Right hindlimb (tissue), 1 donor: ENCODE measurements around the gene ARFRP1.

Experiments used
- DNase-seq: peaks from one replicate; pipeline ENCODE4 v3.0.0-alpha.2; 2018

Gene ARFRP1

DNA sequence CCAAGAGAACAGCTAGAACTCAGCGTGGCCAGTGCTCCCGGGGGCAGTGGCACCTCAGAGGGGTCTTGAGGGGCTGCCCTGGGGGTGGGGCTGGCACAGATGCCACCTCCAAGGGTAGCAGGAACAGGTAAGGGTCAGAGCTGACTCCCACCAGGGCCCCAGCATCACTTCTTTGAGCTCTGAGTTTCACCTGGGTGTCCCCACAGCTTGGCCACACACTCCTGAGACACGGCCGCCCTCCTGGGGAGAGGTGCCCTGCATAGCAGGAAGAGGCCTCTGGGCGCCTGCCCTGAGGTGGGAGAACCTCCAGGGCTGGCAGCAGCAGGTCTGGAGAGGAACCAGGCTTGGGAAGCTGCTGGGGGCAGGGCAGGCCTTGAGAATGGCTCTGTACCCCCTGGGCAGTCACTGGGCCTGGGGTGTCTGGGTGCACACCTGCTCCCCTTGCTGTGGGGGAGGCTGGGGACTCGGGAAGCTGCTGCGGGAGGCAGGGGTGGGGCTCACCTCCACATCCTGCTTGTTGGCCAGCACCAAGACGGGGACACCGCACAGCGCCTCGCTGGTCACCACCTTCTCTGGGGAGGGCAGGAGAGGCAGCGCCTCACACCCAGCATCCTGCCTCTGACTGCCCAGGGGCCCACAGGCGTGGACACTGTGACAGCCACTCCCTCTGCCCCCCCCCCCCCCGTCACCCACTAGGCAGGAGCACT, 6.3 kb downstream of the ARFRP1 start:
- peak; percentile 29 for DNase-seq

DNA sequence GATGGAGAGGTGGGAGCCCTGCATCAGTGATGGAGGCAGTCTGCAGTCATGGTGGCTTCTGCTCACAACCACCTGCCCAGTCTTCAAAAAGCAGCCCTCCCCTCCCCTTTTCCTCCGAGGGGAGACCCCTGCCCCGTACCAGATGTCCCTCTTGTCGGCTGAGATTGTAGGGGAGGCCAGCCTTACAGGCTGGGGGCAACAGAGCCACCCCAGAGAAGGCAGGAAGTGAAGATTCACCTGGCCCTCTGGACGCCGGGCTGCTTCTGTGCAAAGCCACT, 6.8 kb downstream of the ARFRP1 start:
- DNase-seq: no peak

DNA sequence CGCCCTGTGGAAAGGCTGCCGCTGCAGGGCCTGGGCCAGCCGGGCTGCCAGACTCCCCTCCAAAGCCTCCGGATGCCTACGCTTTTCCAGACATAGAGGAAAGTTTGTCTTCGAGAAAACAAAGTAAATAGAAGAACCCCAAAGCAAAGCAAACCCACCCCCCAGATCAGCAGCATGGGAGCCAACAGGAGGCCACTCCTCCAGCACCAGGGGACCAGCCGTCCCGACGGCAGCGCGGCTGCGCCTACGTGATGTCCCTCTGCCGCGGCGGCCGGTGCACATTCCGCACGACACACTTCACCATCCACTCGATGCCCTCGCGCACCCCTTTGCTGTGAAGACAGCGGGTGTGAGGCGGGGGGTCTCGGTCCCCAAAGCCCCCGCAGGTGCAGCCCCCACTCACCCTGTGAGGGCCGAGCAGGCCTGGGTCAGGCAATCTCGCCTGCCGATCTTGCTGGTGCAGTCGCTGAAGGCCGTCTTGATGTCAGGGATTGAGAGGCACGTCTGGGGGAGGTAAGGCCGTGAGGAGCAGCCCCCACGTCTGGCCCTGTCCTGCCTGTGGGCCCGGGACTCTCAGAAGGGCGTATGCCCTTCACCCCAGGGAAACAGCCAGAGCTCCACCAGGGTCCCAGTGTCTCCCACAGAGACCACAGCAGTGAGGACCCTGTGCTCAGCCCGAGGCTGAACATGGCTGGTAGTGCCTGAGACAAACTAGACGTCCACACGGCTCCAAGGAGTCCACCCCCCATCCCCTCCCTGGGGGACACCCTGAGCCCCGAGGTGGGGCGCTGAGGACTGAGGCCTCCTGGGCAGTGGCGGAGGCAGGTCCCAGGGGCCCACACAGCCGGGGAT, 7.4 kb downstream of the ARFRP1 start:
- peak; percentile 28 for DNase-seq

DNA sequence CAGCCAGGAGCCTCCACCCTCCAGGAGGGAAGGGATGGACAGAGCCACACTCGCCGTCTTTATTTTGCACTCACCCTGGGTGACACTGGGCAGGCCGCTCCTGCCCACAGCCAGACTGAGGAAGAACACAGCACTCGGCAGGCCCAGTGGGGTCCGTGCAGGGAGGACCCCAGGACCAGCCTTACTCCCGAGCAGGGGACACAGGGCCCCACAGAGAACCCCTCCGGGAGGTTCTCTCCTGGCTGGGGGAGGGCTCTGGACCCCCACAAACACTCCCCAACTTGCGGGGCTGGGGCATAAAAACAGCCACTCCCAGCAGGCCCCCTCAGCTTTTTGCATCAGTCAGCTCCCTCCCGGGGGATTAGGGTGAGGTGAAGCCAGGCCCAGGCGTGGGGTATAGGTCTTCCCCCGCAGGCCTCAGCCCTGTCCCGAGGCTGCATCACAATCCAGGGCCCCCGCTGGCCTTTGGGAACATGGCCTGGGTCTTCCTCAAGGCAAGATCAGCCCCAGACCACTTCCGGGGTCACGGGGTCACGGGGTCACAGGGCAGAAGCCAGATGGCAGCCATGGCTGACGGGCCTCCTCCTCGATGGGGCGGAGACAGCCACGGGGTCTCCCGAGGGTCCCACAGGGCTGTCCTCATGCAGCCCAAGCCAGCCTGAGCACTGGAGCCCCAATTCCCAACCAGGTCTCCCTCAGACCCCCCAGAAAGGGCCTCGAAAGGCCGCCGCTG, 8.1 kb downstream of the ARFRP1 start:
- DNase-seq: peak; percentile 35

DNA sequence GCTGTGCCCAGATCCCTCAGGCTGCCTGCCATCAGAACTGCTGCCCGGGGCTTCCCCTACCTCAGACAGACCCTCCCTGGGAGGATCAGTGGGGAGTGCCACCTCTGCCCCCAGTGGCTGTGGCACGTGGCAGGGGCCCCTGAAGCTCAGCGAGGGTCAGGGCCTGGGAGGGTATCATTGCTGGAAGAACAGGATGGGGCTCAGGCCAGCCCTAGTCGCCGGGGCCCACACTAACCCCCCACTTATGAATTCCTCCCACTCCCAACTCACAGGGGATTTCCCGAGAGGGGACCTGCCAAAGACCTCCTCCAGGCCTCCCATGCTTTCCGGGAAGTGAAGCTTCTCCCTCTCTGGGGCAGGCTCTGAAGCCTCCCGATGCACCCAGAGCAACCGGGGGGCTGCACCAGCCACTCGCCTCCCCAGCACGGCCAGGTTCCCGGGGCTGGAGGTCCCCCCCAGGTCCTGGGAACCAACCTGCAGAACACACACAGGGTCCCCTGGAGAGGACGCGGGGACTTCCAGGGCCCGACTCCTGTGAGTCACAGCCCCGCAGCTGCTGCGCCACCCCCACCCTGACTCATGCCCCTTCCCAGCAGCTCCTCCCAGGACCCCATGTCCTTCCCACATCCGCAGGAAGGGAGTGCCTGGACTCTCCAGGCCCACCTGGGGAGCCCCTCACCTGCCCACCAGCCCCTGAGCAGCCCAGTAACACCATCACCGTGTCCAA, 8.9 kb downstream of the ARFRP1 start:
- DNase-seq: peak; percentile 68

DNA sequence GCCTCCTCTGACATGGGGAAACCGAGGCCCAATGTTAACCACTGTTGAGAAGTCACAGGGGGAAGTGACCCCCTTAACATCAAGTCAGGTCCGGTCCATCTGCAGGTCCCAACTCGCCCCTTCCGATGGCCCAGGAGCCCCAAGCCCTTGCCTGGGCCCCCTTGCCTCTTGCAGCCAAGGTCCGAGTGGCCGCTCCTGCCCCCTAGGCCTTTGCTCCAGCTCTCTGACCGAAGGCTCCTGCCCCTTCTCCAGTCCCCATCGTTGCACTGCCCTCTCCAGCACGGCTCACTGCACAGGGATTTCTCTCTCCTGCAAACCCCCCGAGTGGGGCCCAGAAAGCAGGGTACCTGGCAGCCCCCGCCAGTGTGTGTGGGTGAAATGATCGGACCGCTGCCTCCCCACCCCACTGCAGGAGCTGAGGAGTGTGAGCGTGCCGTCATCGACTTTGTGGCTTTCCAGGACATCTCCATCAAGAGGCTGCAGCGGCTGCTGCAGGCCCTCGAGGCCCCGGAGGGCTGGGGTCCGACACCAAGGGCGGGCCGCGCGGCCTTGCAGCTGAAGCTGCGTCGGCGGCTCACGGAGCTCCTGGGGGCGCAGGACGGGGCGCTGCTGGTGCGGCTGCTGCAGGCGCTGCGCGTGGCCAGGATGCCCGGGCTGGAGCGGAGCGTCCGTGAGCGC, 9.8 kb downstream of the ARFRP1 start:
- DNase-seq: peak; percentile 28

DNA sequence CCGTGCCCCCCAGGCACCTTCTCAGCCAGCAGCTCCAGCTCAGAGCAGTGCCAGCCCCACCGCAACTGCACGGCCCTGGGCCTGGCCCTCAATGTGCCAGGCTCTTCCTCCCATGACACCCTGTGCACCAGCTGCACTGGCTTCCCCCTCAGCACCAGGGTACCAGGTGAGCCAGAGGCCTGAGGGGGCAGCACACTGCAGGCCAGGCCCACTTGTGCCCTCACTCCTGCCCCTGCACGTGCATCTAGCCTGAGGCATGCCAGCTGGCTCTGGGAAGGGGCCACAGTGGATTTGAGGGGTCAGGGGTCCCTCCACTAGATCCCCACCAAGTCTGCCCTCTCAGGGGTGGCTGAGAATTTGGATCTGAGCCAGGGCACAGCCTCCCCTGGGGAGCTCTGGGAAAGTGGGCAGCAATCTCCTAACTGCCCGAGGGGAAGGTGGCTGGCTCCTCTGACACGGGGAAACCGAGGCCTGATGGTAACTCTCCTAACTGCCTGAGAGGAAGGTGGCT, 10.4 kb downstream of the ARFRP1 start:
- DNase-seq: peak; percentile 57

DNA sequence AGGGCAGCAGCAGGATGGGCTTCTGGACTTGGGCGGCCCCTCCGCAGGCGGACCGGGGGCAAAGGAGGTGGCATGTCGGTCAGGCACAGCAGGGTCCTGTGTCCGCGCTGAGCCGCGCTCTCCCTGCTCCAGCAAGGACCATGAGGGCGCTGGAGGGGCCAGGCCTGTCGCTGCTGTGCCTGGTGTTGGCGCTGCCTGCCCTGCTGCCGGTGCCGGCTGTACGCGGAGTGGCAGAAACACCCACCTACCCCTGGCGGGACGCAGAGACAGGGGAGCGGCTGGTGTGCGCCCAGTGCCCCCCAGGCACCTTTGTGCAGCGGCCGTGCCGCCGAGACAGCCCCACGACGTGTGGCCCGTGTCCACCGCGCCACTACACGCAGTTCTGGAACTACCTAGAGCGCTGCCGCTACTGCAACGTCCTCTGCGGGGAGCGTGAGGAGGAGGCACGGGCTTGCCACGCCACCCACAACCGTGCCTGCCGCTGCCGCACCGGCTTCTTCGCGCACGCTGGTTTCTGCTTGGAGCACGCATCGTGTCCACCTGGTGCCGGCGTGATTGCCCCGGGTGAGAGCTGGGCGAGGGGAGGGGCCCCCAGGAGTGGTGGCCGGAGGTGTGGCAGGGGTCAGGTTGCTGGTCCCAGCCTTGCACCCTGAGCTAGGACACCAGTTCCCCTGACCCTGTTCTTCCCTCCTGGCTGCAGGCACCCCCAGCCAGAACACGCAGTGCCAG, 11.0 kb downstream of the ARFRP1 start, which contains the start of gene TNFRSF6B:
Gene TNFRSF6B (plus strand): TSS at position 25 of the 729 bp plus-strand sequence. CDS start 116 bp downstream, at position 141.
- no peak for DNase-seq

DNA sequence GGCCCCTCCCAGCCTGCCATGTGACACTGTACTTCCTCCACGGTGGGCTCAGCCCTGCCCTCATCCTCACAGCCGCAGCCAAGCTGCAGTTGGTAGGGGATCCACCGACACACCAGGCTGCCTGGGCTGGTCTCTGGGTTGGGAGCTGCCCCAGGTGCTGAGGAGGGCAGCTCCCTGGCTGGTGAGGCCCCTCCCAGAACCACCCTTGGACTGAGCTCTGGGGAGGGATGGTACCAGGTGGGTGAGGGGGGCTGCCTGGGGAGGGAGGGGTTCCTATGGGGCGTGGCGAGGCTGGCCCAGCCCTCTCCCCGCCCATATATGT, 11.5 kb downstream of the ARFRP1 start:
- DNase-seq: peak; percentile 45

DNA sequence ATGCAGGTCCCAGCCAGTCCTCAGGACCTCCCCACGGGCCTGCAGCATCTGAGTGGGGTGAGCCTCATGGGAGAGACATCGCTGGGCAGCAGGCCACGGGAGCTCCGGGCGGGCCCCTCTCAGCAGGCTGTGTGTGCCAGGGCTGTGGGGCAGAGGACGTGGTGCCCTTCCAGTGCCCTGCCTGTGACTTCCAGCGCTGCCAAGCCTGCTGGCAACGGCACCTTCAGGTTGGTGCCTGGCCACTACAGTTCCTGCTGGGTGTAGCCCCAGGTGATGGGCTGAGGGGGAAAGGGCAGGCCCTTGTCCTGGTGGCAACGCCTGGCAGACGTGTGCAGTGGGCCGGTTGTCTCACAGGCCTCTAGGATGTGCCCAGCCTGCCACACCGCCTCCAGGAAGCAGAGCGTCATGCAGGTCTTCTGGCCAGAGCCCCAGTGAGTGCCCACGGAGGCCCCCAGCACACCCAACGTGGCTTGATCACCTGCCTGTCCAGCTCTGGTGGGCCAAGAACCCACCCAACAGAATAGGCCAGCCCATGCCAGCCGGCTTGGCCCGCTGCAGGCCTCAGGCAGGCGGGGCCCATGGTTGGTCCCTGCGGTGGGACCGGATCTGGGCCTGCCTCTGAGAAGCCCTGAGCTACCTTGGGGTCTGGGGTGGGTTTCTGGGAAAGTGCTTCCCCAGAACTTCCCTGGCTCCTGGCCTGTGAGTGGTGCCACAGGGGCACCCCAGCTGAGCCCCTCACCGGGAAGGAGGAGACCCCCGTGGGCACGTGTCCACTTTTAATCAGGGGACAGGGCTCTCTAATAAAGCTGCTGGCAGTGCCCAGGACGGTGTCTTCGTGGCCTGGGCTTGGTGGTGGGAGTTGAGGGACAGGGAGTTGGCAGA, 12.1 kb downstream of the ARFRP1 start:
- DNase-seq: peak; percentile 24

DNA sequence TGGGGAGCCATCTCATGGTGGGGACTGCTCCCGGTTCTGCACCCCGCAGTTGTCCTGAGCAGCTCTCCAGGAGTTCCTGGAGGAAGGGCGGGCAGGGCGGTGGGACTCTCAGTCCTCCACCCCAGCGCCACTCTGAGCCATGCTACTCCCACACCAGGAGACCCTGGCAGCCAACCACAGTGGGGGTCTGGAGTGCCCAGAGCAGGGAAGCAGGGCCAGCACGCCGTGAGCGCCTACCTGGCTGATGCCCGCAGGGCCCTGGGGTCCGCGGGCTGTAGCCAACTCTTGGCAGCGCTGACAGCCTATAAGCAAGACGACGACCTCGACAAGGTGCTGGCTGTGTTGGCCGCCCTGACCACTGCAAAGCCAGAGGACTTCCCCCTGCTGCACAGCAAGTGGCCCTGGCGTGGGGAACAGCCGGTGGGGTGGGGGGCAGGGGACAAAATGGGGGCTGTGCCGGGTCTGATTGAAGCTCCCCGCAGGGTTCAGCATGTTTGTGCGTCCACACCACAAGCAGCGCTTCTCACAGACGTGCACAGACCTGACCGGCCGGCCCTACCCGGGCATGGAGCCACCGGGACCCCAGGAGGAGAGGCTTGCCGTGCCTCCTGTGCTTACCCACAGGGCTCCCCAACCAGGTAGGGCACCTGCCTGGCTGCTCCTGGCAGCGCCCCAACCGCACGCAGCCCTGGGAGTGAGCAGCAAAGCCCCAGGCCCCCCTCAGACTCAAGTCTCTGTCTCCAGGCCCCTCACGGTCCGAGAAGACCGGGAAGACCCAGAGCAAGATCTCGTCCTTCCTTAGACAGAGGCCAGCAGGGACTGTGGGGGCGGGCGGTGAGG, 13.0 kb downstream of the ARFRP1 start:
- DNase-seq: peak; percentile 25

DNA sequence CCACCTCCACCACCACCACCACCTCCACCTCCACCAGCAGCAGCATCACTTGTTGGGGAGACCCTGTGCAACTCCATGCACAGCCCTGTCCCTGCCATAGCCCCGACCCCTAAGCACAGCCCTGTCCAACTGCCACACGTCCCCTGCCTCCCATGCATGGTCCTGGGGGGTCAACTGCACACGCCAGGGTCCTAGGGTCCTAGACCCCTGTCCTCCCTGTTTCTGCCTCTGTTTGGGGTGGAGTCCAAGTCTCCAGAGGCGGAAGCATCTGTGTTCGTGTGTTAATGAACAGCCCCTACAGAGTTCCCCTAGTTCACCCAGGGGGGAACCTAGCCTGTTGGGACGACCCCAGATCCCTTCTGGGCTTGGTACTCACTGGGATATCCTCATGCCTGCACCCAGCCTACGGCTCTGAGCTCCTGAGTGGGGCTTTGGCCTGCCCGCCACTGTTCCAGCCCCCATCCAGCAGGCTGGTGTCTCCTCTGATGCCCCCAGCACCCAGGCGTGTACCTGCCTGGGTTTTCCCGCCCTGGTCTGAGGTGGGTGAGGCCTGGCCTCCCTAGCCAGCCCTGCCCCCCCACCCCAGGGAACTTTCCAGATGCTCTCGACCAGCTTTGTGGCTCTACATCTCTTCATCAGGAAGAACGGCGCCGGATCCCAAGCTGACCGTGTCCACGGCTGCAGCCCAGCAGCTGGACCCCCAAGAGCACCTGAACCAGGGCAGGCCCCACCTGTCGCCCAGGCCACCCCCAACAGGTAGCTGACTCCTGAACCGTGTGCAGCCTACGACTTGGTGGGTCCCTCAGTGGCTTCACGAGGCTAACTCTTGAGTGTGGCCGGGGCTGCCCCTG, 13.8 kb downstream of the ARFRP1 start:
- peak; percentile 21 for DNase-seq

DNA sequence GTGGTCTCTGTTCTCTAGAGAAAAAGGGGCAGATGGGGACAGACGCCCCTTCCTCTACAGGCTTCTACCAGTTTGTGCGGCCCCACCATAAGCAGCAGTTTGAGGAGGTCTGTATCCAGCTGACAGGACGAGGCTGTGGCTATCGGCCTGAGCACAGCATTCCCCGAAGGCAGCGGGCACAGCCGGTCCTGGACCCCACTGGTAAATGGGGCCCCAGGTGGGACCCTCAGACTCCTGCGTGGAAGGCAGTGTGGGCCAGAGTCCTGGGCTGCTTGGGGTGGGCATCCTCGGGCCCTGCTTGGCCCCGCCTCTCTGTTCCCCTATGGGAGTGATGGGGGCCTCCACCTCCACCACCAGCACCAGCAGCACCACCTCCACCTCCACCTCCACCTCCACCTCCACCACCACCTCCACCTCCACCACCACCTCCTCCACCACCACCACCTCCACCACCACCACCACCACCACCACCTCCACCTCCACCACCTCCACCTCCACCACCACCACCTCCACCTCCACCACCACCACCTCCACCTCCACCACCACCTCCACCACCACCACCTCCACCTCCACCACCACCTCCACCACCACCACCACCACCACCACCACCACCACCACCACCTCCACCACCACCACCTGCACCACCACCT, 14.6 kb downstream of the ARFRP1 start:
- DNase-seq: peak; percentile 43

DNA sequence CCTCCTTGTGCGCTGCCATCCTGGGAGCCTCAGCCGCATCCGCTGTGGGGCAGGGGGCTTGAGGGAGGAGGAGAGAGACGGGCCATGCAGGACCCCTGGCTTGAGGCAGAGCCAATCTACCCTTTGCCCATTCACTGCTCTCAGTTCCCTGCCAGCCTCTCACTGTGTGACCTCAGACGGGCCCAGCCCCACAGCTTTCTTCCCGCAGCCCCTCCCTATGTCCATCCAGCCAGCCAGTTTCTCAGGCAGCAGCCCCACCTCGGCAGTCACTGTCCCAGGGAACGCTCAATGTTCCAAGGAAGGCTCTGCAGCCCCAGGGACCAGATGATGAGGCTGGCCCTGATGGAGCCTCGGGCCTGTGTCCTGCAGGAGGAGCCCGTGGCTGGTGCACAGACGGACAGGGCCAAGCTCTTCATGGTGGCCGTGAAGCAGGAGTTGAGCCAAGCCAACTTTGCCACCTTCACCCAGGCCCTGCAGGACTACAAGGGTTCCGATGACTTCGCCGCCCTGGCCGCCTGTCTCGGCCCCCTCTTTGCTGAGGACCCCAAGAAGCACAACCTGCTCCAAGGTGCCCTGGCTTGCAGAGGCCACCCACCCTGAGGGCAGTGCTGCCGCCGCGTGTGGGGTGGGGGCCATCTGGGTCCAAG, 15.2 kb downstream of the ARFRP1 start:
- peak; percentile 36 for DNase-seq

DNA sequence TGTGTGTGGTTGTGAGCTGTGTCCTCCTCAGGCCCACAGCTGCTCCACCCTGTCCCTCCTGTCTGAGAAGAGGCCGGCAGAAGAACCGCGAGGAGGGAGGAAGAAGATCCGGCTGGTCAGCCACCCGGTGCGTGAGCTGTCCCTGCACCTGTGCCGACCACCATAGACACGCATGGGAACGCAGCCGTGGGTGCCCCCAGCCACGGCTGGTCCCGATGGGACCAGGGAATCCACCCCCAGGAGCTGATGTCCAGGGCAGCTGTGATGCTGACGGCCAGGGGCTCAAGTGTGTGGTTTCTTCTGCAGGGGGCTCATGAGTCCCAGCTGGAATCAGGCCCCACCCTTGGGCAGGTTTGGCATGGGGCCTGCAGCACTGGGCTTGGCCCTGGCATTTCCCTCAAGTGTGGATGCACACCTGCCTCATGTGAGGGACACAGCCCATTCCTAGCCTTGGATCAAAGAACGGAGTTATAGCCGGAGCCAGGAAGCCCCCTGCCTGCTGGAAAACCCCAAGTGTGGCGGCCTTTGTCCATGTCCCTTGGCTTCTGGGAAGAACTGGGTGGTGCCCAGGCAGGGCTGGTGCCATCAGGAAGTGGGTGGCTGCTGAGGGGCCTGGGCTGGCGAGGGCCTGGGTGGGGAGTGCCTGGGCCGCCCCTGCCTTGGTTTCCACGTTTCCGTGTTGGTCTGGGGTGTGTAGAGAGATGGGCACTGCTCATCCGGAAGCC, 15.9 kb downstream of the ARFRP1 start:
- no peak for DNase-seq

DNA sequence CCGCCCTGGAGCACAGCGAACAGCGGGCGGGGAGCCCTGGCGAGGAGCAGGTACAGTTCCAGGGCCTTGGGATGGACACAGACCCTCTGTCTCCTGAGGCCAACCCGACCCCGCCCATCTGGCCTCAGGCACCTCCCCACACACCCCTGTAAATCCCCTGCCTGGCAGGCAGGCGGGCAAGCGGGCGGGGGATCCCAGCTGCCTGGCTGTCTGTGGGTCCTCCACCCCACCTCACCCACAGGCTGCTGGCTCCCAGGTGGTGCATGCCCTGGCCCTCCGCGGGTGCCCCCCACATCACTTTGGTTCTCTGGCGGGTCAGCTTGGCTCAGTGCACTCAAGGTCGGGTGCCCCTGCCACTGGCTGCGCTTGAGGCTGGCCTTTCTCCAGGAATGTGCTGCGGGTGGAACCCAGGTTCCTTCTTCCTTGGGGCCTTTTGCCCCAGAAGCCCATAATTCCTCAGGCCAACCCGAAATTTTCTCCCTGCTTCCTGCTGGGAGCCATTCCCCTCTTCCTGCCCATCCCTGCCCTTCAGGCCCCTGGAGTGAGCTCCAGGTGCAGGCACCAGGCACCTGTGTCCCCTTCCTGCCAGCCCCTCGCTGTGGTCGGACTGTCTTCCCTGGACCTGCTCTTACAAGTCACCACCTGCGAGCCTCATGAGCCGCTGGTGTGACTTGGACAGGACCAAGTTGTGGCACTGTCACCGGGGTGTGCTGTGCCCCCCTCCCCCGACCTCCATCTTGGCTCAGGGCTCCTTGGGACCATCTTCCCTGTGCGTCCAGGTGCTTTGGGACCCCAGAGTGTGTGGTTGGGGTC, 16.7 kb downstream of the ARFRP1 start:
- DNase-seq: no peak
